GM21447 (cell line): ENCODE data around the gene BCAS3.
"Not testable (repeated sequence)": the region's sequence is repeated elsewhere in the genome, so short reads cannot be mapped to it uniquely, and the experiment has no call there.

Source experiments
- ATAC-seq: cut with Tn5 transposase; IDR thresholded peaks from one replicate; pipeline ENCODE4 v1.9.1; 2021; ENCODE audit not compliant: unreplicated experiment

Gene BCAS3

DNA sequence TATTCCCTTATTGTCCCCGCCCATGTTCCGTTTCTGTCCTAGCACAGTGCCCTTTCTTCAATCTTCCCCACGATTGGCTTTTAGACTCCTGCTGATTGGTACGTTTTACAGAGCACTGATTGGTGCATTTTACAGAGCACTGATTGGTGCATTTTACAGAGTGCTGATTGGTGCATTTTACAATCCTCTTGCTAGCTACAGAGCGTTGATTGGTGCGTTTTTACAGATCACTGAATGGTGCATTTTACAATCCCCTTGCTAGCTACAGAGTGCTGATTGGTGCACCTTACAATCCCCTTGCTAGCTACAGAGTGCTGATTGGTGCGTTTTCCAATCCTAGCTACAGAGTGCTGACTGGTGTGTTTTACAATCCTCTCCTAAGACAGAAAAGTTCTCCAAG, 3.0 kb upstream of the BCAS3 start:
- not testable (repeated sequence) for ATAC-seq

DNA sequence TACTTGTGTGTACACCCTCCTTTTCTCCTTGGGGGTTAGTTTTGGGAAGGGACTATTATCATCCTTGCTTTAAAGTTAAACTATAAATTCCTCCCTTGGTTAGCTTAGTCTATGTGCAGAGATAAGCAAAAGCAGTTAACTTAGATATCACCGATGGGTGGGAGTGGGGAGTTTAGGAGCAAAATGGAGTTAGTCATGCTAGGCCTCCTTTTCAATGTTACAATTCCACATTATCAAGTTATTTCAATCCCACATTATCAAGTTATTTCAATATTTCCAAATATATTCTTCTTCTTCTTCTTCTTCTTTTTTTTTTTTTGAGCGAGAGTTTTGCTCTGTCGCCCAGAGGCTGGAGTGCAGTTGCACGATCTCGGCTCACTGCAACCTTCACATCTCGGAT, 1.7 kb upstream of the BCAS3 start:
- ATAC-seq: no peak

DNA sequence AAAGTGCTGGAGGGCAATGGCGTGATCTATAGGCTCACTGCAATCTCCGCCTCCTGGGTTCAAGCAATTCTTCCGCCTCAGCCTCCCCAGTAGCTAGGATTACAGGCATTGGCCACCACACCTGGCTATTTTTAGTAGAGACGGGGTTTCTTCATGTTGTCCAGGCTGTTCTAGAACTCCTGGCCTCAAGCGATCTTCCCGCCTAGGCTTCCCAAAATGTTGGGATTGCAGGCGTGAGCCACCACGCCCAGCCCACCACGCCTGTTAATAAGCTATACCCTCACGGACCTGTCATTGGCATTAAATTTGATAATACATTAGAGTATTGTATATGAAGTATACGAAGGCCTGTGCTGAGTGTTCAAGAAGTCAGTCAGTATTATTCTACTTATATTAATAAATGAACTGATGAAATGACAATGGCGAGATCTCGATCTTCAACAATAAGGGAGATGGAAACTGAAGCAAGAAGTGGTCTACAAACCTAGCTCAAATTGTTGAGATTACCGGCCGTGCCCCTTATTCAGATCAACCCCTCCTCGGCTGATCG, 818 bp upstream of the BCAS3 start:
- no peak for ATAC-seq

DNA sequence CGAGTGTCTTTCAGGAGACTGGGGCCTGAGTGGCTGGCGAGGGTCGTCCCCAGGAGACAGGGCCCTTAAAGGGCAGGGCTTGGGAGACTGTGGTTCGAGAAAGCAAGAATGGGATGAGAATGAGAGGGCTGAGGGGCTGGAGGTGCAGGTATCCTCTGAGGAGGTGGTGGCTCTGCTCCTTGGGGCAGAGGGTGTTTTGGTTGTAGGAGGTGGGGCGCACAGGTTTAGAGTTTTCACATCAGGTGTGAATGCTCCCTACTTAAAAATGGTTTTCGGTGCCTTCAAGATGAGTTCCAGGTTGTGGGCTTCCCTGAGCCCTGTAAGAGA, 430 bp downstream of the BCAS3 start:
- no peak for ATAC-seq

DNA sequence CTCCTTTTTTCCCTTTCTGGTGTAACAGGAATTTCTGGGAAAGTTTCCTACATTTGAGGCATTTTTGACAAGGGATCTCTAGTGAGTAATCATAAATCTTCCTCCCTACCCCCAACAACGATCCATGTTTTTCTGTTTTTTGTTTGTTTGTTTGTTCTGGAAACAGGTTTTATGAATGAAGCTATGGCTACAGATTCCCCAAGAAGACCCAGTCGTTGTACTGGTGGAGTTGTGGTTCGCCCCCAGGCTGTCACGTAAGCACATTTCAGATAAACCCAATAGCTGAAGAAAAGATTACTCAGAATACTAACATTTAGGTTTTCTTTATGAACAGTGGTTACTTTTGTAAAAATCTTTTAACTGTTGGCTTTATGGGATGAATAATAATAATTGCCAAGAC, 1.6 kb downstream of the BCAS3 start:
- ATAC-seq: no peak

DNA sequence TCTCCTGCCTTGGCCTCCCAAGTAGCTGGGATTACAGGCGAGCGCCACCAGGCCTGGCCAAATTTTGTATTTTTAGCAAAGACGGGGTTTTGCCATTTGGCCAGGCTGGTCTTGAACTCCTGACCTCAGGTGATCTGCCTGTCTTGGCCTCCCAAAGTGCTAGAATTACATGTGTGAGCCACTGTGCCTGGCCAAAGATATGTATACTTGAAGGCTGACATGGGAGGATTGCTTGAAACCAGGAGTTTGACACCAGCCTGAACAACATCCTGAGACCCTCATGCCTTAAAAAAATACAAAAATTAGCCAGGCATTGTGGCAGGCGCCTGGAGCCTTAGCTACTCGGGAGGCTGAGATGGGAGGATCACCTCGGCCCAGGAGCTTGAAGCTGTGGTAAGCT, 3.1 kb downstream of the BCAS3 start:
- no peak for ATAC-seq

DNA sequence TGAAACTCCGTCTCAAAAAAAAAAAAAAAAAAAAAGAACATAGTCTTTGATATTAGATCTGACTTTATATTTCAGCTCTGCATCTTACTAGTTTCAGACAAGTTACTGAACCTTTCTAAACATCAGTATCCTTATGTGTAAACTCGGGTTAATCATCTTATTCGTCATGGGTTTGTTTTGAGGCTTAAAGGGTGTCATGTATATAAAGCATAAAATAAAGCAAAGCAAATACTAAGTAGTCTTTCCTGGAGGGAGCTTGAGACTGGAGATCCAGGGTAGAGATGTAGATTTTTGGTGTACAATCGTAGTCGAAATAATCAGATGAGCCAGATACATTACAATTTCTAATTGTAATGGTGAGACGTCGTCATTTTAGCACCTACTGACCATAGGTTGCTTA, 7.8 kb downstream of the BCAS3 start:
- ATAC-seq: no peak

DNA sequence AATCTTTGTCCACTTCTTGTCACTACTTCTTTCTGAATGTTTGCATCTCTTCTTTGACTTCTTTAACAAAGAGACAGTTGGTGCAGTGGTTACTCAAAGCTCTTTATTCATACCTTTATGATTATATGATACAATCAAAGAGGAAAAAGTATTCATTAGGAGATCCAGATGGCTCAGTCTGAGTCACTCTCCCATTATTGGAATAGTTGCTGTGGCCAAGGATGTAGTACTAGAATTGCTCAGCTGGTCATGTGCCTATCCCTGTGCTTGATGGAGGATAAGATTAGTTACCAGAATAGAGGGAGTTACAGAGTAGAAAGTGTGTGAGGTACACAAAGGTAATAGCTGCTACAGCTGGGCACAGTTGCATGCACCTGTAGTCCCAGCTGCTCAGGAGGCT, 18.3 kb downstream of the BCAS3 start:
- ATAC-seq: no peak

DNA sequence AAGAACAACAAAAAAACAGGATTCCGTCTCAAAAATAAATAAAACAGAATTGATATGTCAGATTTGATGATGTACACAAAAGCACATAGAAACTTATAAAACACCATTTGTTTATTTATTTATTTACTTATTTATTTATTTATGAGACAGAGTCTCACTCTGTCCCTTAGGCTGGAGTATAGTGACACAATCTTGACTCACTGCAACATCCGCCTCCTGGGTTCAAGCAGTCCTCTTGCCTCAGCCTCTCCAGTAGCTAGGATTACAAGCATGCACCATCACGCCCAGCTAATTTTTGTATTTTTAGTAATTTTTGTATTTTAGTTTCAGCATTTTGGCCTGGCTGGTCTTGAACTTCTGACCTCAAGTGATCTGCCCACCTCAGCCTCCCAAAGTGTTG, 21.4 kb downstream of the BCAS3 start:
- no peak for ATAC-seq

DNA sequence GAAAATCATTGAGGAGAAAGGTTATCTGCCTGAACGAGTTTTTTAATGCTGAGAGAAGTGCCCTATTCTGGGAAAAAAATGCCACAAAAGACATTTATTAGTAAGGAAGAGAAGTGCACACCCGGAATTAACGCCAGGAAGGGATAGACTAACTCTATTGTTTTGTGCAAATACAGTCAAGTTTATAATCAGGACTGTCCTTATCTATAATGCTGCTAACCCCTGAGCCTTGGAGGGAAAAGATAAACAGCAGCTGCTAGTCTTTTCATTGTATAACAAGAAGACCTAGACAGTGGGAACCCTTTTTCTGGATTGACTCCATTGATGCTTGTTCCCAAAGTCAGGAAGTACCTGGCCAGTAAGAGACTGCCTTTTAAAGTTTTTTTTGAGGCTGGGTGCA, 26.5 kb downstream of the BCAS3 start:
- no peak for ATAC-seq

DNA sequence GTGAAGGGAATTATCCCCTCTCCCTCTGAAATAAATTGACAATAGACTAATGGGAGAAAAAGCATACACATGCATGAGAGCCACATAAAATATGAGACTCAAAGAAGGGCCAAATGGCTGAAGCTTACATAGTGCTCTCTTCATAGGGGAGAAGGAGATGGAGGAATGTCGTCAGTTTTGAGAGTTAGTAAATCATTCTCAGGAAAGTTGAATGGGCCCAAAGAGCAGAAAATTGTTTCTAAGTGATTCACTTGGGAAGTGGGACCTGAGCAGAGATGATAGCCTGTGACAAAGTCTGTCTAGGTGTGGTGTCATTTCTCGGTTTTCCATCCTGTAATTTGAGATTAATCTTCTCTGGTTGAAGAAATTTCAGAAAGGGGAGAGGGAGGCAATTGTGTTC, 35.0 kb downstream of the BCAS3 start:
- no peak for ATAC-seq

DNA sequence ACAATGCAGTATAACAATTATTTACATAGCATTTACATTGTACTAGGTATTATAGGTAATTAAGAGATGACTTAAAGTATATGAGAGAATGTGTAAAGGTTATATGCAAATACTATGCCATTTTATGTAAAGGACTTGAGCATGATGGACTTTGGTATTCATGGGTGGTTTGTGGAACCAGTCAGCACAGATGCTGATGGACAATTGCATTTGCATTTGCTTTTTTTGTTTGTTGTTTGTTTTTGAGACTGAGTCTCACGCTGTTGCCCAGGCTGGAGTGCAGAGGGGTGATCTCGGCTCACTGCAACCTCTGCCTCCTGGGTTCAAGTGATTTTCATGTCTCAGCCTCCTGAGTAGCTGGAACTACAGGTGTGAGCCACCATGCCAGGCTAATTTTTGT, 36.0 kb downstream of the BCAS3 start:
- no peak for ATAC-seq

DNA sequence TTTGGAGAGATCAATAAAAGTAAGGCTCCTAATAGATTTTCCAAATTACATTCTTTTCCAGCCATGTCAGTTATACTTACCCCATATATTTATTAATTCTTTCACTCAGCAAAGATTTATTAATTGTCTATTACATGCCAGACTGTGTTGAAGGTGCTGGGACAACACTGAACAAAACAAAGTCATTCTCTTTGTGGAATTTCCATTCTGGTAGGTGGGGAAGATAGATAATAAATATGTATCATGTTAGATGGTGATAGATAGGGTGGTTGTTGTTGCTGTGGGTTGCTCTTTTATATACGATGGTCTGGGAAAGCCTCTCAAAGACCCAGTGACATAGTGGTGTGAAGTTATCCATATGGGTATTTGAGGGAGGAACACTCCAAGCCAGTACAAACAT, 39.1 kb downstream of the BCAS3 start:
- no peak for ATAC-seq

DNA sequence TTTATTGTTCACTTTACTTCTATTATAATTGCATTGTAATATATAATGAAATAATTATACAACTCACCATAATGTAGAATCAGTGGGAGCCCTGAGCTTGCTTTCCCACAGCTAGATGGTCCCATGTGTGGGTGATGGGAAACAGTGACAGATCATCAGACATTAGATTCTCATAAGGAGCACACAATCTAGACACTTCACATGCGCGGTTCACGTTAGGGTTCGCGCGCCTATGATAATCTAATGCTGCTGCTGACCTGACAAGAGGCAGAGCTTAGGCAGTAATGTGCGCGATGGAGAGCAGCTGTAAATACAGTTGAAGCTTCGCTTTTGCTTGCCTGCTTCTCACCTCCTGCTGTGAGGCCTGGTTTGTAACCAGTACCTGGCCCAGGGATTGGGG, 40.2 kb downstream of the BCAS3 start:
- ATAC-seq: no peak

DNA sequence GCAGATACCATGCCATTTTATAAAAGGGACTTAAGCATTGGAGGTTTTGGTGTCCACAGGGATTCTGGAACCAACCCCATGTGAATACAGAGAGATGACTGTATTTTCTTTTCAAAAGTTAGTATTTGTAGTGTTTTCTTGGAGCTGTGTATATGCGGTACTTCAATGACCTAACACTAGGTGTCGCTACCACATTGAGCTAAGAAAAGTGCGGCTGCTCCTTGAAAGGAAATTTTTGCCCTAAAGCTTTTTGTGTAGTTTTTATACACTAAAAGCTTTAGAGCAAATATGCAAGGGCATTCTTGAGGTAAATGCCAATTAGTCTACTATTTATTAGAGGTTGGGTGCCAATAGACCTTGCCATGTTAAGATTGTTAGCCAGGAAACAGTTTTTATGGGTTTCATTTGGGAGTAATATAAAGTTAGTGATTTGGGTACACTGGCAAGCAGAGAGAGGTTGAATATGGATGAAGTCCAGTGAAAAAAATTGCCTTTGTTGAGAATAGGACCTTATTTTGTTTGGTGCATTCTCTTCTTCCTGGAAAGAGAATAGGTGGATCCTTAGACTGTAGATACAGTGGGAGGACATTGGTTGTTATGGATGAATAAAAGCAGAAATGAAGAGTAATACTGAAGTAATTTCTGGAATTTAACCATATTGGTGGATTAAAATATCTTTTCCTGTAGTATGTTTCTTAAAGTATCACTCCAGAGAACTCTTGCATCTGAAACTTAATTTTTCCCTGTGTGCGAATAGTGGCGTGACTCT, 43.3 kb downstream of the BCAS3 start:
- no peak for ATAC-seq

DNA sequence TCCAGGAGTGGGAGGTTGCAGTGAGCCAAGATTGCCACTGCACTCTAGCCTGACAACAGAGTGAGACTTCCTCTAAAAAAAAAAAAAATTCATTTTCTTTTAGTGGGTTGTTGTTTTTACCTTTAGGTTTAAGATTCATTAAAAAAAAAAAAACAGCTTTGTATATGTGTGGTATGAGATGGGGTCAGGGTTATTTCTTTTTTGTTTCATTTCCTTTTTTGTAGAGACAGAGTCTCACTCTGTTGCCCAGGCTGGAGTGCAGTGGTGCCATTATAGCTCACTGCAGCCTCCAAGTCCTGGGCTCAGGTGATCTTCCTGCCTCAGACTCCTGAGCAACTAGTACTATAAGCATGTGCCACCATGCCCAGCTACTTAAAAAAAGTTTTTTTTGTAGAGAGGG, 47.0 kb downstream of the BCAS3 start:
- ATAC-seq: peak; percentile 78

DNA sequence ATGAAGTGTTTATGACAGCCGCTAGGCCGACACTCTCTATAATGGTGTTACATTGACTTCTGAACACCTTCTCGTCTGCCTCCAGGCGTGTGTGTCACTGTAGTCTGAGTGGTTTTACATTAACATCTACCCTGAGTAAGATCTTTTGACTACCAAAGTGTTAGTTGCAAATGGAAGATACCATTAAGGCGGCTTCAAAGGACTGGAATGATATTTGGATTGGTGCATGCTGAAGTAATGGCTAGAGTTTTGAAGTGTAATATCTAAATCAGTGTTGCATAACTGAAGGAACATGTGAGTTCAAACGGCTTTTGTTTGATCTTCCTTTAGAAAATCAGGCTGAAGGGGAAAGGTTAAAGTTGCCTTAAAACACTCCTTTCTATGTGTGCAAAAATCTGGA, 52.2 kb downstream of the BCAS3 start:
- ATAC-seq: no peak

DNA sequence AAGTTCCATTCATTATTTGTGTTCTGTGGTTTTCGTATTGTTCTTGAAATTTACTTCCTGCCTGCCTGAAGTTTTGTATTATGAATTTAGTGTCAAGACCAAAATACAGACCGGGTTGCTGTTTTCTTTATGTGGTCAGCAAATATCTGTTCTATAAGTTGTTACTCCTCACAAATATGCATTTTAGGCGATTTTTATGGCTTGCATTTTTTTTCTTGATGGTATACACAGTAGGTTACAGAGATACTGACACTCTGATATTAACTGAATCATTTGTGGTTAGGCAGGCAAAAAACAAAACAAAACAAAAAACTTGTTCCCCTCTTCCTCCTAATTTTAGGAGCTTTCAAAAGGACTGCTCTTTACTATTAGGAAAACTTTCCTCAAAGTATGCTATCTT, 52.6 kb downstream of the BCAS3 start:
- no peak for ATAC-seq

DNA sequence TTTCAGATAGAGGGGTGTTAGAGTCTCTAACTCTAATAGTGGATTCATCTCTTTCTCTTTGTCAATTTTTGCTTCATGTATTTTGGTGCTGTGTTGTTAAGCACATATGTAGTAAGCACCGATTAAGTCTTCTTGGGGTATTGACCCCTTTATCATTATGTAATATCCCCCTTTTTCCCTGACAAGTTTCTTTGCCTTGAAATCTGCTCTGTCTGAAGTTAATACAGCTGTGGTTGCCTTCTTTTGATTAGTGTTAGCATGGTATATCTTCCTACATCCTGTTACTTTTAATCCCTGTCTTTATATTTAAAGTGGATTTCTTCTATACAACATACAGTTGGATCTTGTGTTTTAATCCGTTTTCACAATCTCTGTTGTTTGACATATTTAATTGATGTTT, 60.6 kb downstream of the BCAS3 start:
- no peak for ATAC-seq

DNA sequence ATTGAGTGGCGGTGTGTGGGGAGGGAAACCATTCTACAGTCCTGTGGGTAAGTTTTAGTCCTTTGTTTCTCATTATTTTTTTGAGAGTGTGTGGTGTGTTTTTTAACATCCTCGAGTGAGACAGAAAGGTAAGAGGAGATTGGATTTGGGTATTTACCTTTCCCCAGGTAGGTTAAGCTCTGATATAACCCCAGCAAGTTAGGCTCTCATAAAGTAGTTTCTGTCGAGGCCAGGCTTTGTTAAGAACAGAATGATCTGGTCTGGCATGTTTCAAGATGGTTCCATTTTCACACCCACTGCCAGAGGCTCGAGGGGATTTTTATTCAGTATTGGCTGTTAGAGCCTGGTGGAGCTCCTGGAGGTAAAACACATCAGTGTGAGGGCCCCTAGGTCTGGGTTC, 62.9 kb downstream of the BCAS3 start:
- no peak for ATAC-seq

DNA sequence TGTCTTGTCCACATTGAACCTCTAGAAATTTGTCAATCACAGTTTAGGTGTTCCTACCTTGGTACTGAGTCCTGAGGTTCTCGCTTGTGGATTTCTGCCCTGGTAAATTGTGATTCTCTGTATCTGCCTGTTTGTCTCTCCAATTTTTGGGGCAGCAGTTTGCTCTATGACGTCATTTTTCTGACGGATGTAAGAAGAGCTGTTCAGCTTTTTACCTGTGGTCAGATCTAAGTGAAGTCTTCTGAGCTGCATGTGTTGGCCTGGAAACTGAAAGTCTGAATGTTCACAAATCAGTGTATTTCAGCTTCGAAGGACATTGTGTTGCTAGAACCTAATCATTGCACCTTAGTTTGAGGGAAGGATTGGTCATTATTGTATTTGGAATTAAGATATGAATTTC, 63.4 kb downstream of the BCAS3 start:
- ATAC-seq: no peak

DNA sequence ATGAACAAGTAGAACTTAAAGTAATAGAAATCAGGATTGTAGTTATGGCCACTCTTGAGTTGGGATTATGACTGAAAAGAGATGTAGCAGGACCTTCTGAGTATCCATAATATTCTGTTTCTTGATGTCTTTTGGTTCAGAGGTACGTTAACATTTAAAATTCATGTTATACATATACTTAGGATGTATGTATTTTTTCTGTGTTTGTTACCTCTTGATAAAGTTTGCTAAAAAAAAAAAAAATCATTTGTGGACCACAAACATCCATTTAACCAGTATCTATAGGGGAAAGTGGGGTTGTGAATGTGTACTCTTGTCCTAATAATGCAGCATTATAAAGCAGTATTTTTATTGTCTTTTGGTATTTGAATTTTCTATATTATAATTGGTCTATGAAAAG, 65.6 kb downstream of the BCAS3 start:
- no peak for ATAC-seq

DNA sequence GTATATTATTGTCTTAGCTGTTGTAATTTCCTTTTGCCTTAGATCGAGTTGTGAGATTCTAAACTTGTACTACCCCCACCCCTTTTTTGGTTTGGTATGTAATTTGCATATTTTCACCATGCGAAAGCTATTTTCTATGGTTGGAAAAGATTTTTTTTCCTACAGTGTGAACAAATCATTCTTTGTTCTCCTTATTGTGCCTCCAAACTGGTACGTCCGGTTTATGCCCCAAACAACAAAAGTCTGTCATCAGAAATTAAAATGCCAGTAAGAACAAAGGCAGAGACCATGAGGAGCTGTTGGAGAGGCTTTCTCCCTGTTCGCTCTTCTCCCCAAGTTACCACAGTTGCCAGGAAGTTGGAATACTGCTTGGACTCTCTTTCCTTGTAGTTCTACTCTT, 66.1 kb downstream of the BCAS3 start:
- ATAC-seq: no peak
